ENCODE results near the gene PDE8A.

- TF ChIP-seq EZH2 (IDR thresholded peaks at IDR 0.05; ENCODE audit: low read length, missing control alignments) (no peak), CTCF (conservative IDR thresholded peaks at IDR 0.05 in 1 of 2, IDR thresholded peaks at IDR 0.05 in 1 of 2; ENCODE audit: low read depth in 1 of 2, low read length in 2 of 2) (no peak)
Observed at GRCh38 chr15:85045615-85046014, 64.0 kb downstream of the PDE8A start.
